GOT3 (cell line): ENCODE measurements around the gene ZNF260.
A peak's percentile ranks its signal among the peaks of the same experiment; 100 is the strongest.
"Not testable (repeated sequence)": the region's sequence is repeated elsewhere in the genome, so short reads cannot be mapped to it uniquely, and the experiment has no call there.

Experiments used
- DNase-seq: peaks from one replicate; lab custom pipeline; 2025; ENCODE audit warnings: mixed read lengths; lab: John Stamatoyannopoulos, UW

ZNF260 gene

GRCh38 chr19:36528194-36528920 lies at the start of gene ZNF260:
TSS of gene ZNF260 (minus strand) at chr19:36528271. CDS start at chr19:36515238, 13,033 bp downstream.
- DNase-seq: peak; percentile 68

DNA sequence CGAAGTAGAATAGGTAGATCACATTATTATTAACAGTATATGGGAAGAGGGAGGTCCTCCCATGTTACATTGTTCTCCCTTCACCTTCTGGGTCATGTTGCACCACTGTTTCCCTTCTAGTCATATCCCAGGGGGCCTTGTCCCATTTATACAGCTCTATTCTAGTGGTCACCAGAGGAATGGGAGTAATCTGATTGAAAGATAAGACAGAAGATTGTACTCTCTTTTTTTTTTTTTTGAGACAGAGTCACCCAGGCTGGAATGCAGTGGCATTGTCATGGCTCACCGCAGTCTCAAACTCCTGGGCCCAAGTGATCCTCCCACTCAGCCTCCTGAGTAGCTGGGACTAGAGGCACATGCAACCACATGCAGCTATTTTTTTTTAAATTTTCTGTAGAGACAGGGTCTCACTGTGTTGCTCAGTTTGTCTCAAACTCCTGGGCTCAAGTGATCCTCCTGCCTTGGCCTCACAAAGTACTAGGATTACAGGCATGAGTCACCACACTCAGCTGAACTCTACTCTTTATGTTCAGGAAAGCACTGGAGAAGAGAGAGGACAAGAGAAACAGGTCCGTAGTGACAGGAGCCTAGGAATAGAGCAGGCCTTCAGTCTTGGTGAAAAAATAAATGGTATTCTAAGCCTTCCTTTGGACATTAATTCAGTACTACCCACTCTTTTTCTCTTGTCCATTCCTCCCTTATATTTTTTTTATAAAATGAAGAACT lies 49.4 kb upstream of the ZNF260 start:
- DNase-seq: no peak

DNA sequence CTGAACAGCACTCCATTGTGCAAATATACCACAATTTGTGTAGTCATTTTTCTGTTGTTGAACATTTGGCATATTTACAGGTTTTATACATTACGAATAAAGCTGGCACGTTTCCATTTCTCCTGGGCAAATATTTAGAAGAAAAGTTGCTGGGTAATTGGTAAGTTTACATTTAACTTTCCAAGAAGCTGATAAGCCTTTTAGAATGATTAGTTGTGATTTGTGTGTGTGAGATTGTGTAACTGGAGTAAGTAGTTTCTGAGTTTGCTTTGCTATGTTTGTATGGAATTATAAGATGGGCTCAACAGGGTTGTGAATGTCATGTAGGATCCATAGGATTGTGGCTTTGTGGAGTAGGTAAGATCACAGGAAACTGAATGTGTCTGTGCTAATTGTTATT lies 46.7 kb upstream of the ZNF260 start:
- DNase-seq: no peak

DNA sequence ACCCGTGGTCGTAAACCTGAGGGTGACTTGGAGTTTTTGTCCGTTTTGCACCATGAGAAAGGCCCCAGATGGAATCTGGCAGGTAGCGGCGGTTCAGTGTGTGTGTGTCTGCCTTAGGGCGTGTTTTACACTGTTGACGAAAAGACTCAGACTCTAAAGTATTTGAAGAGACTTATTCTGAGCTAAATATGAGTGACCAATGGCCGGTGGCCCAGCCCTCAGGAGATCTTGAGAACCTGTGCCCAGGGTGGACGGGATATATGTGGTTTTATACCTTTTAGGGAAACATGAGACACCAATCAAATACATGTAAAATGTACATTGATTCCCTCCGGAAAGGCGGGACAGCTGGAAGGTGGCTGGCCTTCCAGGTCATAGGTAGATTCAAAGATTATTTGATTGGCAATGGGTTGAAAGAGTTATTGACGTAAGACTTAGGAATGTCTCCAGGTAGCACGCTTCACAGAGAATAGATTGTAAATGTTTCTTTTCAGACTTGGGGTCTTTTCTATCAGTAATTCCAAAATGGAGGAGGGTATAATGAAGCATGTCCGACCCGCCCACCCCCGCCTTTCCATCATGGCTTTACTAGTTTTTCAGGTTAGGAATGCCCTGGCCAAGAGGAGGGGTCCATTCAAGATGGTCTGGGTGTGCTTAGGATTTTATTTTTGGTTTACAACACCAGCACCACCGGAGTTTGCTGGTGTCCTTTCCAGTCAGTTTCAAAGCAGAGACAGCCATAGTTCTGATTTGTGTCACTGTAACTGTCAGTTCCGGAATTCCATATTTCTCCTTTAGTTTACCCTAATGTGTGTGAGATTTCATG lies 46.0 kb upstream of the ZNF260 start:
- DNase-seq: no peak

DNA sequence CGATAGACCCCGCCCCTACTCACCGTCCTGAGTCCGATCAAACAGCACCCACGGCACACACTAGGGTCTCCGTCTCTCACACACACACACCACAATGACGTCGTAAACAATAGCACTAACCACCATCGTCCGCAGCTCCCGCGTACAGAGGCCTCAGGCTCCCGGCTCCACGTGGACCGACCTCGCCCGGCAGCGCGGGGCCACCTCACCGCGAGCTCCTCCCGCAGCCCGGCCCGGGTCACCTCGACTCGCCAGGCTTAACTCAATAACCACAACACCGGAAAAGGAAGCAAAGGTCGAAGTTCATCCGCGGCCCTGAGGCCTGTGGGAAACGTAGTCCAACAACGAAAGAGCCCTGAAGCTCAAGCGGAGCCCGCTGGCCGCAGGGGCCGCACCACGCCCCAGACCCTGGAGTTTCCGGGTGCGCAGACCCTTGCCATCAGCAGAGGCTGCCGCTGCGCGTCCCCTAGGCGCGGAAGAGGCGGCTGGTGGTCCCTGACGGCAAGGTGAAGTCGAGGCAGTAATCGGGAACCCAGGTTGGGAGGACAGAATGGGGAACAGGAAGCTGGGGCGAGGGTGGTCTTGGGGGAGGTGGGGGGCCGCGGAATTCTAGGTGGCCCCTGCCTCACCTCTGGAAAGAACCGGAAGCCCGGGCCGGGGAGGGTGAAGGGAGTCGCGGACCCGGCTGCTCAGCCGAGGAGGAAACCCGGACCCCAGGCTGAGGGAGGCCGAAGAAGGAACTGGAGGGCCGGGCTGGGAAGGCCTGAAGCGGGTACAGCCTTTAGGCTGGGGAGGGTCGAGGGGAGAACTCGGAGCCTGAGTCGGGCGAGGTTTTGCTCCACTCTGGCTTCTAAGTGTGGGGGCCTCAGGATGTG lies 45.2 kb upstream of the ZNF260 start, which contains the start of gene ZNF529:
Gene ZNF529 (minus strand): TSS at position 273 of the 875 bp plus-strand sequence. CDS start 946 bp downstream, outside the sequence.
- DNase-seq: peak; percentile 55

GRCh38 chr19:36572593-36573019 lies 44.5 kb upstream of the ZNF260 start:
- no peak for DNase-seq

- no peak for DNase-seq
Measured at GRCh38 chr19:36564391-36564790, 36.3 kb upstream of the ZNF260 start.

DNA sequence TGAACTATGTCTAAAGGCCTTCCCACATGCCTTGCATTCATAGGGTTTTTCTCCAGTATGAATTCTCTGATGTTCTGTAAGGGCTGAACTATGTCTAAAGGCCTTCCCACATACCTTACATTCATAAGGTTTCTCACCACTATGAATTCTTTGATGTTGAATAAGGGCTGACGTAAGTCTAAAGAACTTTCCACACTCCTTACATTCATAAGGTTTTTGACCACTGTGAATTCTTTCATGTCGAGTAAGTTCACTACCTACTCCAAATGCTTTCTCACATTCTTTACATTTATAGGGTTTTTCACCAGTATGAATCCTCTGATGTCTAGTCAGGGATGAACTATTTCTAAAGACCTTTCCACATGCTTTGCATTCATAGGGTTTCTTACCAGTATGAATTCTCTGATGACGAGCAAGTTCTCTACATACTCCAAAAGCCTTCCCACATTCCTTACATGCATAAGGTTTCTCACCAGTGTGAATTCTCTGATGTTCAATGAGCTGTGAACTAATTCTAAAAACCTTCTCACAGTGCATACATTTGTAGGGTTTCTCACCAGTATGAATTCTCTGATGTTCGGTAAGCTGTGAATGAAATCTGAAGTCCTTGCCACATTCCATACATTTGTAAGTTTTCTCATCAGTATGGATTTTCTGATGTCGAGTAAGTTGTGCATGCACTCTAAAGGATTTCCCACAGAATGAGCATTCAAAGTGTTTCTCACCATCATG lies 19.1 kb upstream of the ZNF260 start:
- no peak for DNase-seq

DNA sequence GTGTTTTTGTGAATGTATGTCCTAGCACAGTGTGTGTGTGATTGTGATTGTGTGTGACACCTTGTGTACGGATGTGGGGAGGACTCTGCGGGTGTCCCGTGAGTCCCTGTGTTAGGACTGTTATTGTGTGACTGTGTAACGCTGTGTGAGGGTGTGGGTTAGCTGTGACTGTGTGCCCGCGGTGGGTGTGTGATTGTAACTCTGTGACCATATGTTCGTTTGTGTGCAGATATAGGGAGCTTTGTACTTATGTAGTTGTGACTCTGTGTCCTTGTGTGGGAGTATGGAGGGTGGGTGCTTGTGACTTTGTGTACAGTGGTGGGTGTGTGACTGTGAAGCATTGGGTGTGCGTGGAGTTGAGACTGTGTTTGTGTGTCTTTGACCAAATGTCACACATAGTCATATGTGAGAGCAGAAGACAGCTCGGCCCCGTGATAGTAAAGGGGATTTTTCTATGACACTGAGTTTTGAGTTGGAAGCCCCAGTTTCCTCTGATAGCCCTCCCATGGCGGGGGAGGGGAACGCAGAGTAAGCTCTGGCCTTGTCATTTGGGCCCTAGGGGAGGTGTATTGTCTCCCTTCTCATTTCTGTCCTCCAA lies 949 bp upstream of the ZNF260 start:
- no peak for DNase-seq

DNA sequence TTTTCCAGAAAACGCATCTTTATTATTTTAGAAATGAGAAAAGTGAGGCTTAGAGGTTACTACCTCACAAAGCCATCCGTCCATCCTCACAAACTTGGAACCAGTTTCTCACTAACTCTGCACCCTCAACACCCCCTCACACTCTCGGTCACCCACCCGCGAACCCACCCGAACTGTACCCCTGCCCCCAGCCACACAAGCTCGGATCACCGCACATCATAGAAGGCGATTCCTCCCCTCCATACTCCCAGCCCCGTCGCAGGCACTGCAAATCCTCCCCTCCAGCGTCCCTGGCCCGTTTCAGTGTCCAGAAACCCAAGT lies 238 bp downstream of the ZNF260 start:
- no peak for DNase-seq

- DNase-seq: no peak
Measured at GRCh38 chr19:36527341-36527740, 730 bp downstream of the ZNF260 start.

DNA sequence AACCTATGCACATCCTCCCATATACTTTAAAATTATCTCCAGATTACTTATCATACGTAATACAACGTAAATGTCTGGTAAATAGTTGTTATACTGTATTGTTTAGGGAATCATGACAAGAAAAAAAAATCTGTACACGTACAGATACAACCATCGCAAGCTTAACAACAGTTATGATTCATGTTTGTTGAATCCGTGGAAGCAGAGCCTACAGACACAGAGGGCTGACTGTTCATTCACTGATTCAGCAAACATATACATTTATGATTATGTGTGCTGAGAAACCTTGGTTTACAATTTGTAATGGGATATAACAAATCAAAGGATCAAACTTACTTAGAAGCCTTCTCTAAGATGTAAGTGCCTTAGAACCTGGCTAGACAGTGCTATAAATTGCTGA lies 1.5 kb downstream of the ZNF260 start:
- no peak for DNase-seq

- no peak for DNase-seq
Measured at GRCh38 chr19:36524617-36525016, 3.5 kb downstream of the ZNF260 start.

- DNase-seq: no peak
Measured at GRCh38 chr19:36514012-36514612, 14.0 kb downstream of the ZNF260 start.

DNA sequence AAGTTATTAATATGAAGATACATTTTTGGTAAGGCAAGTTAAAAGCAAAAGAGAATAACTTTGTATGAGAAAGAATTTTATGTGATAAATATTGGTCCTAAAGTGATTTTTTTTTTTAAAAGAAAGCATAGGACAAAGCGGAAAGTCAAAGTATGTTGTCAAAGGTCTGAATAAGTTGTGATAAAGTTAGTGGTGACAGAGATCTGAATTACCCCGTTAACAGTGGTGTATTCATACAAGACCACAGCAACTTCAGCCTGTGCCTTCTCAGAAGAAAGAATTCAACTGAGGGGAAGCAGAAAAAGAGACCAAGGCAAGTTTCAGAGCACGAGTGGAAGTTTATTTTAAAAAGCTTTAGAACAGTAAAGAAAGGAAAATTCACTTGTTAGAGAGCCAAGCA lies 19.7 kb downstream of the ZNF260 start:
- DNase-seq: no peak

DNA sequence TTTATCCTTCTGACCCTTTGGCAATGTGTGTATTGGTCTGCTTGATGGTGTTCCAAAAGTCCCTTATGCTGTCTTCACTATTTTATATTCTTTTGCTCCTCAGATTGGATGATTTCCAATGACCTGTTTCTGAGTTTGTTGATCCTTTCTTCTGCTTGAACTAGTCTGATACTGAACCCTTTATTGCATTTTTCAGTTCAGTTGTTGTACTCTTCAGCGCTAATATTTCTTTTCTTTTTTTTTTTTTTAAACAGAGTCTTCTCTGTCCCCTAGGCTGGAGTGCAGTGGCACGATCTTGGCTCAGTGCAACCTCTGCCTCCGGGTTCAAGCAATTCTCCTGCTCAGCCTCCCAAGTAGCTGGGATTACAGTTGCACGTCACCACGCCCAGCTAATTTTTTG lies 26.1 kb downstream of the ZNF260 start:
- no peak for DNase-seq

- DNase-seq: no peak
Measured at GRCh38 chr19:36497001-36497400, 31.1 kb downstream of the ZNF260 start.

DNA sequence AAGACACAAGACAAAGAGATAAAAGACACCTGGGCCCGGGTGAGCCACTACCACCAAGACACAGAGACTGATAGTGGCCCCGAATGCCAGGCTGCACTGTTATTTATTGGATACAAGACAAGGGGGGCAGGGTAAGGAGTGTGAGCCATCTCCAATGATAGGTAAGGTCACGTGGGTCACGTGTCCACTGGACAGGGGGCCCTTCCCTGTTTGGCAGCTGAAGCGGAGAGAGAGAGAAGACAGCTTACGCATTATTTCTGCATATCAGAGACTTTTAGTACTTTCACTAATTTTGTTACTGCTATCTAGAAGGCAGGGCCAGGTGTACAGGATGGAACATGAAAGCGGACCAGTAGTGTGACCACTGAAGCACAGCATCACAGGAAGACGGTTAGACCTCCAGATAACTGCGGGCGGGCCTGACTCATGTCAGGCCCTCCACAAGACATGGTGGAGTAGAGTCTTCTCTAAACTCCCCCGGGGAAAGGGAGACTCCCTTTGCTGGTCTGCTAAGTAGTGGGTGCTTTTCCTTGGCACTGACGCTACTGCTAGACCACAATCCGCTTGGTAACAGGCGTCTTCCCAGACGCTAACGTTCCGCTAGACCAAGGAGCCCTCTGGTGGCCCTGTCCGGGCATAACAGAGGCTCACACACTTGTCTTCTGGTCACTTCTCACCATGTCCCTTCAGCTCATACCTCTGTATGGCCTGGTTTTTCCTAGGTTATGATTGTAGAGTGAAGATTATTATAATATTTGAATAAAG lies 35.2 kb downstream of the ZNF260 start:
- DNase-seq: peak; percentile 28

DNA sequence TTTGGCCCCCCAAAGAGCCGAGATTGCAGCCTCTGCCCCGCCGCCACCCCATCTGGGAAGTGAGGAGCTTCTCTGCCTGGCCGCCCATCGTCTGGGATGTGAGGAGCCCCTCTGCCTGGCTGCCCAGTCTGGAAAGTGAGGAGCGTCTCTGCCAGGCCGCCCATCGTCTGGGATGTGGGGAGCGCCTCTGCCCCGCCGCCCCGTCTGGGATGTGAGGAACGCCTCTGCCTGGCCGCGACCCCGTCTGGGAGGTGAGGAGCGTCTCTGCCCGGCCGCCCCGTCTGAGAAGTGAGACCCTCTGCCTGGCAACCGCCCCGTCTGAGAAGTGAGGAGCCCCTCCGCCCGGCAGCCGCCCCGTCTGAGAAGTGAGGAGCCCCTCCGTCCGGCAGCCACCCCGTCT lies 37.2 kb downstream of the ZNF260 start:
- not testable (repeated sequence) for DNase-seq
